Kidney epithelial cell (primary cell): ENCODE data around the gene CYTH4. TPM values are rescaled to one million over a fixed set of nuclear protein-coding genes. Genes with fewer than 3 reads are reported as not detected.

Source experiments
- DNase-seq: peaks from one replicate; pipeline ENCODE4 v3.0.0-alpha.2; 2010; ENCODE audit warnings: low read depth
- H3K27me3 ChIP-seq: 2 replicates; pipeline ENCODE4 v1.6.0; 2011; ENCODE audit warnings: low read length; ENCODE audit not compliant: control insufficient read depth, insufficient read depth
- H3K36me3 ChIP-seq: 2 replicates; pipeline ENCODE4 v1.5.1; 2011; ENCODE audit warnings: low read length; ENCODE audit not compliant: control insufficient read depth, insufficient read depth
- H3K4me3 ChIP-seq: 2 replicates; pipeline ENCODE4 v1.5.1; 2011; ENCODE audit warnings: low read depth, mild to moderate bottlenecking, control low read depth, low read length
- total RNA-seq: library from RNA; depleted of rRNA; stranded (reverse); fragments of >200 nt; gene quantifications from 2 replicates; pipeline ENCODE4 v1.2.3, GENCODE V29; 2015
- TF ChIP-seq, protein P1 (sequence below): IDR thresholded peaks from 2 replicates; pipeline ENCODE4 v1.5.1; 2011; ENCODE audit warnings: mild to moderate bottlenecking, moderate library complexity, low read length, control low read depth, inconsistent platforms; ENCODE audit not compliant: insufficient read depth, poor library complexity, severe bottlenecking

CYTH4 gene
- total RNA-seq, 1 donor from 2014 or later = not detected

DNA sequence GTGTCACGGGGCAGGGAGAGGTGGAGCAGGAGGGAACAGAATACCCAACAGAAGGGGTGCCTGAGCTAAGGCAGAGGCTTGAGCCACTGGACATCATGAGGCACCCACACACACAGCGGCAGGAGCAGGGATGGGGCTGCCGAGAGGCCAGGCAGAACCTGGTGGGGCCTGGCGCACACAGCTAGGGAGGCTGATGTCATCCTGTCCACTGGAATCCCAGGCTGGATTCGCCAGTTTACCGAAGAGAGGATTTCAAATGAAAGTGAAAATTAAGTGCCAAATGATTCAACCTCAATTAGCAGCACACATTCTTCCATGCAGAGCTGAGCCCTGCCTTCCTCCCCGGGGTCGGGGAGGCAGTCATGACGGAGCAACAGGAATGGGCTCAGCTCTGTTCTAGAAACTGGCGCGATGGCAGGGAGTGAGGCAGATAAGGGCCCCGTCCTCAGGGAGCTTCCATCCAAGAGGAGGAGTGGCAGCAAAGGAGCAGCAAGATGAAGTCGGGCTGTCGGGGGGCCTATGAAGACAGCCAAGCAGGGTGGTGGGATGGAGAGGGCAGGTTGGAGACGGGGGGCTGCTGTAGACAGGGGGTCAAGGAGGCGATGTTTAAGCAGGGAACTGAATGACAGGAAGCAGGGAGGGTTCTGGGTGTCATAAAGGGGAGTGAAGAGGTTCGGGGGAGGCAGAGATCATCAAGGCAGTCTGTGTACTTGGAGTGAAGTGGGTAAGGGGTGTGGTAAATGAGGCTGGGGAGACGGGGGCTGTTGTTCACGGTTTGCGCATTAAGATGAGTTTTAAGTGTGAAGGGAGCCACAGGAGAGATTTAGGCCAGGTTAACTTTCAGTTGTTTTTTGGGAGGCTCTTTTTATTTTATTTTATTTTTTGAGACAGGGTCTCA, 44.7 kb upstream of the CYTH4 start:
- Histone ChIP-seq H3K36me3 (no peaks in the 10 kb centered on the region), H3K27me3 (no peaks in the 10 kb centered on the region), H3K4me3 (no peak overlapping the region)
- TF ChIP-seq, protein P1, sequence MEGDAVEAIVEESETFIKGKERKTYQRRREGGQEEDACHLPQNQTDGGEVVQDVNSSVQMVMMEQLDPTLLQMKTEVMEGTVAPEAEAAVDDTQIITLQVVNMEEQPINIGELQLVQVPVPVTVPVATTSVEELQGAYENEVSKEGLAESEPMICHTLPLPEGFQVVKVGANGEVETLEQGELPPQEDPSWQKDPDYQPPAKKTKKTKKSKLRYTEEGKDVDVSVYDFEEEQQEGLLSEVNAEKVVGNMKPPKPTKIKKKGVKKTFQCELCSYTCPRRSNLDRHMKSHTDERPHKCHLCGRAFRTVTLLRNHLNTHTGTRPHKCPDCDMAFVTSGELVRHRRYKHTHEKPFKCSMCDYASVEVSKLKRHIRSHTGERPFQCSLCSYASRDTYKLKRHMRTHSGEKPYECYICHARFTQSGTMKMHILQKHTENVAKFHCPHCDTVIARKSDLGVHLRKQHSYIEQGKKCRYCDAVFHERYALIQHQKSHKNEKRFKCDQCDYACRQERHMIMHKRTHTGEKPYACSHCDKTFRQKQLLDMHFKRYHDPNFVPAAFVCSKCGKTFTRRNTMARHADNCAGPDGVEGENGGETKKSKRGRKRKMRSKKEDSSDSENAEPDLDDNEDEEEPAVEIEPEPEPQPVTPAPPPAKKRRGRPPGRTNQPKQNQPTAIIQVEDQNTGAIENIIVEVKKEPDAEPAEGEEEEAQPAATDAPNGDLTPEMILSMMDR = no peak
- no peak for DNase-seq

DNA sequence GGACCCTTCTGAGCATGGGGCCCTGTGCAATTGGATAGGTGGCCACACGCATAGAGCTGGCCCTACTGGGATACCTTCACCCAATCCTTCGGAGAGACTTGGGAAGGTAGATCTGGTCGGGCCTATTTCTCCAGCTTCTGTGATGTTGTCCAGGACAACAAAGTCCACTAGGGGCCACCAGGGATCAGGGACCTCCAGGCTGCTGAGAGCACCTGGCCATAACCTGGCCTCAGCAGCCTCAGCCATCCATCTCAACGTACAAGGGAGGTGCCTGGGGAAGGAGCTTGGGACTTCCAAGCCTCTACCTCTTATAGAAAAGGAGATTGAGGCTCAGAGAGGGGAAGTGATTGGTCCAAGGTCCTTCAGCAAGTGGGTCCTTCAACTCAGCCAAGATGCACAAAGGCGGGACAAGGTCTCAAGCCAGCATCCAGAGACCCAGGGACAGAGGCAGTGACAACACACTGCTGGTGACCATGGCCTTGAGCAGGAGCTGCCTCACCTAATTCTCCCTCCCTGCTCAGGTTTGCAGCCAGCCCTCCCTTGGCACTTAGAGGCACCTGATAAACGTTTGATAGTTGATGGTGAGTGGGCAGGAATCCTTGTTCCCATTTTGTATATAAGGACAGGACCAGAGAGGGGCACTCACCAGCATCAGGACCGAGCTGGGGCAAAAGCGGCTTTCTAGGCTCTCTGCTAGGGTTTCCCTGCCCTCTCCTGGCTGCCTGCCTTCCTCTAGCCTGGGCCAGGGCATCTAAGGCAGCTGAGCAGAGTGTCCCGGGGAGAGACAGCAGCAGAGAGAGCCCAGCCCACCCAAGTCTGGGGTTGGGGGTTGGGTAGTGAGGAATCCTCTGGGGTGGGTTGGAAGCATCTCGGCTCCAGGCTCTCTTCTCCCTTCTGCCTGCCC, 42.7 kb upstream of the CYTH4 start:
- TF ChIP-seq, protein P1 = no peak
- no peaks in the 10 kb centered on the region for H3K36me3 ChIP-seq
- no peak overlapping the region for H3K4me3 ChIP-seq
- no peak for DNase-seq
- H3K27me3 ChIP-seq = no peaks in the 10 kb centered on the region

DNA sequence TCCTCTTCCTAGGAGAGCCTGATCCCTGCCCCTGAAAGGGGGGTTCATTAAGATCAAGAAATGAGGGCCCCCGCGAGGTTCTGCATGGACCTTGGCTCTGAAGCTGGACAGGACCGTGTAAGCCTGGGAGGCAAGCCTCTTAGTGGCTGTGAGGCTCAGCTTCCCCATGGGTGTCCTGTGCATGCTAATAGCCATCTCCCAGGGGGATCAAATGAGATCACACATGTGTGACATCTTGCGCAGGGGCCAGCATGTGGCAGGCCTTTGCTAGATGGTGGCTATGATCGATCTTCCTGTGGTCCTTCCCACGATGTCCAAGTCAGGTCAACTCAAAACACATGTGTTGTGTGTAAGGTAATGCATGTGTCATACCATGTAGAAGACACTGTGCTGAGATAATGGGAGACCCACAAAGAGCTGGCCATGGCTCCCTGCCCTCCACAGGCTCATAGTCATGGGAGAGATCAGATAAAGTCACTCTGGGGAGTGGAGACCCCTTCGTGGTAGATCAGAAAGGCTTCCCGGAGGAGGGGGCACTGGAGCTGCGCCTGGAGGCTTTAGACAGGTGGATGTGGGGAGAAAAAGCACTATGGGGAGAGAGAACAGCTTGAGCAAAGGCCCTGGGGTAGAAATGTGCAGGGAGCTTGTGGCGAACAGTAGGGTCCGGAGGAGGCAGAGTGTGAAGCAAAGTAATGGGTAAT, 41.9 kb upstream of the CYTH4 start:
- no peak overlapping the region for H3K4me3 ChIP-seq
- no peak for DNase-seq
- H3K27me3 ChIP-seq = no peaks in the 10 kb centered on the region
- no peaks in the 10 kb centered on the region for H3K36me3 ChIP-seq
- TF ChIP-seq, protein P1 = no peak

DNA sequence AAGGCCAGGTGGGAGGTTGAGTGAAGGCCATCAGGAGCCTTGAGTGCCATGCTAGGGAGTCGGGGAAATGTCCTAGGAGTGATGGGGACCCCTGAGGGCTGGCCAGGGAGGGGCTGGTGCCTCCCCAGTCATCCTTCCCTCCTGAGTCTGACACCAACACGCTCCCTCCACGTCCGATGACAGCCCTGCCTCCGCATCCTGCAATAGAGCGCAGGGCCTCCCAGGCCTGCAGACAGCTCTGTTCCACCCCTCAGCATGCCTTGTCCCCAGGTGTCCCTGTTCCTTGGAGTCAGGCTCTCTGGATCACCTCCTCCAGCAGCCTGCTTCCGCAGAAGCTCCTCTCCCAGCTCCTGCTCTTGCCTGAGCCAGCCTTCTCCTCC, 41.4 kb upstream of the CYTH4 start:
- H3K36me3 ChIP-seq = no peaks in the 10 kb centered on the region
- TF ChIP-seq, protein P1 = no peak
- DNase-seq = no peak
- no peaks in the 10 kb centered on the region for H3K27me3 ChIP-seq
- H3K4me3 ChIP-seq = no peak overlapping the region

DNA sequence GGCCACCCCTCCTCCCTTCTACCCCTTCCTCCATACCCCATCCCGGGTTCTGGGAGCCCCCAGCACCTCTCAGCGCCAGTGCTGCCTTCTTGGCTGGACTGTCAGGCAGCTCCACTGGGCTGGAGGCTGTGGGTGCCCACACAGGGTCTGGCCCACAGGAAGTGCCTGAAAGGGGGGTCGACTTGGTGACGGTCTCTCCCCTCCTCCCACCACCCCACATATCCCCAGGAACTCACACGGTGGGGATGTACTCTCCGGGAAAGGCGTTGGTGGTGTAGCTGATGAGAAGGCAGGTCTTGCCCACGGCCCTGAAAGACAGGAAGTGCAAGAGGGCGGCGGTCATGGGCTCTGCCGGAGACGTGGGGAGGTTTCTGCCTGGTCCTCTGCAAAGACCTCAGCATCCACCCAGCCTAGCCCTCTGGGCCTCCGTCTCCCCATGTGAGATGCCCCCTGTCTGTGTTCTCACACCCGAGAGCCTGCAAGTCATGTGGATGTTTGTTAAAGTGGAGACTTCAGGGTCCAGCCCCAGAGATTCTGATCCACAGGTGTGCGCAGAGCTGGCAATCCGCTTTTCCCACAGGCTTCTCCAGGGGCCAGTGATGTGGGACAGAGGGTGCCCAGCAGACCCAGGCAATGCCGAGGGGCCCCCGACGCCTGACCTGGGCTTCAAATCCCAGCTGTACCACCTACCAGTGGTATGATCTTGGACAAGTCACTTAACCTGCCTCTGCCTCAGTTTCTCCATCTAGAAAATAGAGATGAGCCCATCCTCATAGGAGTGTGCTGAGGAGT, 40.8 kb upstream of the CYTH4 start:
- Histone ChIP-seq H3K36me3 (no peaks in the 10 kb centered on the region), H3K4me3 (no peak overlapping the region), H3K27me3 (no peaks in the 10 kb centered on the region)
- TF ChIP-seq, protein P1 = no peak
- no peak for DNase-seq
